K562 (cell line): ENCODE data around the gene NMNAT3.

Experiments used
- KLF1 ChIP-seq: fragments of 450-650 bp; IDR thresholded peaks from 2 replicates; pipeline ENCODE4 v1.6.1; 2016; ENCODE audit warnings: missing genetic modification characterization, missing compliant biosample characterization
- SRSF1 ChIP-seq: fragments of 200-400 bp; formaldehyde crosslinking; IDR thresholded peaks from 2 replicates; pipeline ENCODE4 v1.6.1; 2017; ENCODE audit warnings: mild to moderate bottlenecking, low read depth, low read length, moderate library complexity

- TF ChIP-seq KLF1 (tag) (no peak), SRSF1 (no peak)
Observed at GRCh38 chr3:139523718-139524117, 154.1 kb downstream of the NMNAT3 start.
